Measurements from ENCODE around the gene CYSLTR1. TPM values are rescaled to one million over a fixed set of nuclear protein-coding genes. Genes with fewer than 3 reads are reported as not detected.

Gene CYSLTR1
- total RNA-seq, 1 donor from 2014 or later, result not detected

- no peak overlapping the region for H3K27ac Mint-ChIP-seq (ENCODE audit: unreplicated experiment)
- DNase-seq (ENCODE audit: extremely low spot score, unreplicated experiment), result no peak
- peaks cover 51% of the 10 kb centered on the region for H3K9me3 Mint-ChIP-seq (ENCODE audit: unreplicated experiment)
- no peaks in the 10 kb centered on the region for H3K4me1 Mint-ChIP-seq (ENCODE audit: unreplicated experiment)
- TF ChIP-seq CTCF (IDR thresholded peaks at IDR 0.05), result no peak
- H3K4me3 Mint-ChIP-seq (ENCODE audit: unreplicated experiment), result no peak overlapping the region
- H3K36me3 Mint-ChIP-seq (ENCODE audit: unreplicated experiment), result no peaks in the 10 kb centered on the region
- H3K27me3 Mint-ChIP-seq (ENCODE audit: unreplicated experiment), result no peaks in the 10 kb centered on the region
These were observed 30.1 kb upstream of the CYSLTR1 start for GRCh38 chrX:78357342-78358055.

GRCh38 chrX:78333521-78333920 lies 6.1 kb upstream of the CYSLTR1 start:
- Mint-ChIP-seq H3K27me3 (ENCODE audit: unreplicated experiment) (no peaks in the 10 kb centered on the region), H3K4me1 (ENCODE audit: unreplicated experiment) (no peaks in the 10 kb centered on the region), H3K27ac (ENCODE audit: unreplicated experiment) (no peak overlapping the region), H3K36me3 (ENCODE audit: unreplicated experiment) (no peaks in the 10 kb centered on the region), H3K4me3 (ENCODE audit: unreplicated experiment) (no peak overlapping the region), H3K9me3 (ENCODE audit: unreplicated experiment) (no peaks in the 10 kb centered on the region)
- TF ChIP-seq CTCF (IDR thresholded peaks at IDR 0.05), result no peak
- no peak for DNase-seq (ENCODE audit: extremely low spot score, unreplicated experiment)

GRCh38 chrX:78331708-78332107 lies 4.3 kb upstream of the CYSLTR1 start:
- Mint-ChIP-seq H3K36me3 (ENCODE audit: unreplicated experiment) (no peaks in the 10 kb centered on the region), H3K4me1 (ENCODE audit: unreplicated experiment) (no peaks in the 10 kb centered on the region), H3K9me3 (ENCODE audit: unreplicated experiment) (no peaks in the 10 kb centered on the region), H3K4me3 (ENCODE audit: unreplicated experiment) (no peak overlapping the region), H3K27ac (ENCODE audit: unreplicated experiment) (no peak overlapping the region), H3K27me3 (ENCODE audit: unreplicated experiment) (no peaks in the 10 kb centered on the region)
- TF ChIP-seq CTCF (IDR thresholded peaks at IDR 0.05), result no peak
- DNase-seq (ENCODE audit: extremely low spot score, unreplicated experiment), result no peak

GRCh38 chrX:78330540-78330939 lies 3.1 kb upstream of the CYSLTR1 start:
- no peak for TF ChIP-seq CTCF (IDR thresholded peaks at IDR 0.05)
- Mint-ChIP-seq H3K9me3 (ENCODE audit: unreplicated experiment) (no peaks in the 10 kb centered on the region), H3K27me3 (ENCODE audit: unreplicated experiment) (no peaks in the 10 kb centered on the region), H3K27ac (ENCODE audit: unreplicated experiment) (no peak overlapping the region), H3K4me1 (ENCODE audit: unreplicated experiment) (no peaks in the 10 kb centered on the region), H3K4me3 (ENCODE audit: unreplicated experiment) (no peak overlapping the region), H3K36me3 (ENCODE audit: unreplicated experiment) (no peaks in the 10 kb centered on the region)
- DNase-seq (ENCODE audit: extremely low spot score, unreplicated experiment), result no peak

GRCh38 chrX:78330068-78330467 lies 2.7 kb upstream of the CYSLTR1 start:
- TF ChIP-seq CTCF (IDR thresholded peaks at IDR 0.05), result no peak
- Mint-ChIP-seq H3K36me3 (ENCODE audit: unreplicated experiment) (no peaks in the 10 kb centered on the region), H3K9me3 (ENCODE audit: unreplicated experiment) (no peaks in the 10 kb centered on the region), H3K27me3 (ENCODE audit: unreplicated experiment) (no peaks in the 10 kb centered on the region), H3K4me1 (ENCODE audit: unreplicated experiment) (no peaks in the 10 kb centered on the region), H3K27ac (ENCODE audit: unreplicated experiment) (no peak overlapping the region), H3K4me3 (ENCODE audit: unreplicated experiment) (no peak overlapping the region)
- no peak for DNase-seq (ENCODE audit: extremely low spot score, unreplicated experiment)
